Thyroid gland (tissue), 4 donors: ENCODE results near the gene TRIB2.

Experiments used
- CTCF ChIP-seq, 6 experiments: fragments of 200-600 bp in 3 of 6; fragments of 450-650 bp in 3 of 6; sonication (generic) in 3 of 6; IDR thresholded peaks; one replicate each; pipeline ENCODE4 v1.5.1; 2016 to 2019; ENCODE audit warnings: antibody characterized with exemption in 6 of 6, mild to moderate bottlenecking in 2 of 6, inconsistent platforms in 1 of 6, moderate library complexity in 1 of 6
- POLR2A ChIP-seq, 2 donors: fragments of 450-650 bp; IDR thresholded peaks; one replicate each; pipeline ENCODE4 v1.6.1; 2017; ENCODE audit warnings: antibody characterized with exemption in 2 of 2, mild to moderate bottlenecking in 2 of 2, moderate library complexity in 1 of 2

DNA sequence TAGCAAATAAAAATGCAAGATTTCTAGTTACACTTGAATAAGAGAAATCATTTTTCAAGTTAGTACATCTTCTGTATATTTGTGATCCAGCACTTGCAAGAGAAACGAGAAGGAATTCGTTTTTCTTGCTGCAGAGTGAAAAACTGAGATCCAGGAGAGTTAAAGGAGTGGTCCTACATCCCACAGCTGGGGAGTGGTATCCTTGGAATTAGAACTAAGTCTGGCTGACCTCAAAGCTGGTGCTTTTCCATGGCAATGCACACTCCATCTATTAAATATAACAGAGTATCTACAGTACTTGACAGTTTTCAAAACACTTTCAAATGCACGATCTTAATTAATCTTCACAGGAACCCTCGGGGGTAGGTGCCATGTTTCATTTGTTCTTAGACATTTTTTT lies 46.8 kb downstream of the TRIB2 start:
- TF ChIP-seq CTCF (IDR thresholded peaks at IDR 0.05) (no peak), POLR2A (IDR thresholded peaks at IDR 0.05) (no peak)
